ENCODE data around the gene STX7.

GRCh38 chr6:132399376-132400074, 113.4 kb downstream of the STX7 start:
- TF ChIP-seq POLR2A (IDR thresholded peaks at IDR 0.05) (no peak), CTCF (IDR thresholded peaks at IDR 0.05) (no peak)
